Right ventricle myocardium superior (tissue), 1 donor: ENCODE results near the gene LDAH. TPM values are rescaled to one million over a fixed set of nuclear protein-coding genes. Genes with fewer than 3 reads are reported as not detected.

Source experiments
- ATAC-seq: fragments of 200-7000 bp; cut with Tn5 transposase; one replicate; pipeline ENCODE4 v1.9.1; 2020; ENCODE audit warnings: mild to moderate bottlenecking; ENCODE audit not compliant: poor library complexity
- DNase-seq: peaks from one replicate; pipeline ENCODE4 v3.0.0-alpha.2; 2020
- intact Hi-C: fragments of 100-400 bp; cut with DNase I; formaldehyde crosslinking; loops from one replicate; pipeline ENCODE4 v1.11.2; 2022
- total RNA-seq: library from RNA; stranded (reverse); fragmentation: NEBNext Ultra II Directional; extraction: Animal tissue kit (Norgen Biotek cat#: 25700); gene quantifications from one replicate; pipeline ENCODE4 v1.2.1, GENCODE V29; 2021
- donor health status: DM: no; HTN: yes; CAD: no; lungs with severe emphysema.

The LDAH gene
- total RNA-seq, 1 donor from 2014 or later: 7.0 TPM

DNA sequence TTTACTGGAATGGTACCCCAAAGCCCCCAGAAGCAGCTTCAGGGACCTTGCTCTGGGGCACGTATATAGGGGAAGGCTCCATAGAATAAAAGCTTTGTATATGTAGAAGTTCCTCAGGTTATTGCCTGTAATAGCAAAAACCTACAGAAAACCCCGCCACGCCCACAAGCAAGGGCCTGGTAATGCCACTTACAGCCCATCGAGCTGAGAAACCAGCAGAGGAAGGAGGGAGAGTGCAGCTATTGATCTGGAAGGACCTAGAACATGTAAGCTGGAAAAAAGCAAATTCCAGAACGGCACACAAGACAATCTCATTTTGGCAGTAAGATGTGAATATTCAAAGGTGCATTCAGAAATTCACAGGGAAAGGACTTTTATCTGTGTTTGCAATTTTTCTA is 187.8 kb downstream of the LDAH start:
- ATAC-seq (no peak), DNase-seq (no peak)
- intact Hi-C loops: loop anchor here (10.0 kb wide), 1 partner anchor 50 kb away; no protein-coding TSS in a partner anchor

DNA sequence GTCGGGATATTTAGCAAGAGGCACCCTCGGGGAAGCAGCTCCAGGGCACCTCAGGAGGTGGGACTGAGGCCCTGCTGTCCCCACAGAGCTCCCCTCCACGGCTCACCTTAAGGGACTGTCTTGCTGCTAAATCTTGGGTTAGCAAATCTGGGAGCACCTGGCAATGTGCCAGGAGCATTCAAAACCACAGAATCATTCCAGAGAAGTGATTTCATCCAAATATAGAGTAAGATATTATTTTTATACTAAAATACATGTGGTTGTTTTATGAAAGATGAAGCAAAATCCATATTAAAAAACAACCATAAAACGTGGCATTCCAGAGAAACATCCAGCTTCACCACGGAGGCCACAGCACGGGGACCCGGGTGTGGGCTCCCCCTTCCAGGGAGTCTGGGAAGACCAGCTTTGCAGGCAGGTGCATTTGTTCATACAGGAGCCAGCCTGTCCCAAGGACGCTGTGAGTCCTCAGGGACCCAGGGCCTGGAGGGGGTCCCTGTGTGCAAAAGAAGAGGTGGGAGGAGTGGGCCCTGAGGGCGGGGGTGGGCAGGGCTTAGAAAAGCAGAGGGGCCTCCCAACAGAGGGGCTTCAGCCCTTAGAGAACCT is 188.3 kb downstream of the LDAH start:
- ATAC-seq (no peak), DNase-seq (peak; percentile 42)
- intact Hi-C loops: loop anchor here (10.0 kb wide), 1 partner anchor 50 kb away; no protein-coding TSS in a partner anchor

Other genes starting within 250 kb of the LDAH start
- 19.7 TPM for gene HS1BP3, start 172.0 kb downstream of the LDAH start, total RNA-seq
- 0.38 TPM for gene GDF7, start 156.0 kb downstream of the LDAH start, total RNA-seq
- gene APOB, start 221.0 kb upstream of the LDAH start, total RNA-seq: 8.5 TPM